MM.1S (cell line): Measurements from ENCODE around the gene MRPL19.
"Not testable (repeated sequence)": the region's sequence is repeated elsewhere in the genome, so short reads cannot be mapped to it uniquely, and the experiment has no call there.

ENCODE experiments used
- DNase-seq: peaks from one replicate; pipeline ENCODE4 v3.0.0-alpha.2; 2015
- H2AFZ ChIP-seq: fragments of 300-600 bp; sonication (generic); 2 replicates; pipeline ENCODE4 v1.6.0; 2016; ENCODE audit warnings: antibody characterized with exemption, low read length
- H3F3A ChIP-seq: fragments of 300-600 bp; sonication (generic); 2 replicates; pipeline ENCODE4 v1.6.1; 2016; ENCODE audit warnings: mild to moderate bottlenecking, antibody characterized with exemption, low read length, moderate library complexity, mixed read lengths; ENCODE audit not compliant: insufficient read depth
- H3K27ac ChIP-seq: fragments of 300-600 bp; sonication (generic); 2 replicates; pipeline ENCODE4 v1.5.1; 2016; ENCODE audit warnings: mild to moderate bottlenecking, low read length
- H3K27me3 ChIP-seq: fragments of 300-600 bp; sonication (generic); replicated peaks from 2 replicates; pipeline ENCODE4 v1.6.0; 2016; ENCODE audit warnings: low read length; ENCODE audit not compliant: insufficient read depth
- H3K36me3 ChIP-seq: fragments of 300-600 bp; sonication (generic); replicated peaks from 2 replicates; pipeline ENCODE4 v1.6.1; 2016; ENCODE audit warnings: mild to moderate bottlenecking, low read length, mixed read lengths; ENCODE audit not compliant: insufficient read depth
- H3K4me1 ChIP-seq: fragments of 300-600 bp; sonication (generic); 2 replicates; pipeline ENCODE4 v1.6.1; 2016; ENCODE audit warnings: low read length, mixed read lengths
- H3K4me2 ChIP-seq: fragments of 300-600 bp; sonication (generic); 2 replicates; pipeline ENCODE4 v1.6.0; 2016; ENCODE audit warnings: low read depth, low read length
- H3K4me3 ChIP-seq: fragments of 300-600 bp; sonication (generic); 2 replicates; pipeline ENCODE4 v1.5.1; 2016; ENCODE audit warnings: low read length, mixed read lengths
- H3K79me2 ChIP-seq: fragments of 300-600 bp; sonication (generic); 2 replicates; pipeline ENCODE4 v1.6.1; 2016; ENCODE audit warnings: mixed run types, low read length, mixed read lengths
- H3K9ac ChIP-seq: fragments of 300-600 bp; sonication (generic); 2 replicates; pipeline ENCODE4 v1.6.1; 2016; ENCODE audit warnings: low read length, mixed read lengths
- H3K9me2 ChIP-seq: fragments of 300-600 bp; sonication (generic); replicated peaks from 2 replicates; pipeline ENCODE4 v1.6.1; 2016; ENCODE audit warnings: mild to moderate bottlenecking, low read length, mixed read lengths; ENCODE audit not compliant: insufficient read depth
- H3K9me3 ChIP-seq: fragments of 300-600 bp; sonication (generic); replicated peaks from 2 replicates; pipeline ENCODE4 v1.6.1; 2016; ENCODE audit warnings: mild to moderate bottlenecking, low read length, mixed read lengths; ENCODE audit not compliant: insufficient read depth
- H4K20me1 ChIP-seq: fragments of 300-600 bp; sonication (generic); 2 replicates; pipeline ENCODE4 v1.6.1; 2016; ENCODE audit warnings: mild to moderate bottlenecking, low read length, moderate library complexity, mixed read lengths; ENCODE audit not compliant: insufficient read depth
- EZH2 ChIP-seq: fragments of 300-600 bp; sonication (generic); optimal IDR thresholded peaks from 2 replicates; pipeline ENCODE3; 2017; ENCODE audit warnings: low read depth, mild to moderate bottlenecking, antibody characterized with exemption, low read length, mixed read lengths
- EZH2phosphoT487 ChIP-seq: fragments of 300-600 bp; sonication (generic); IDR thresholded peaks from 2 replicates; pipeline ENCODE4 v1.6.1; 2018; ENCODE audit warnings: antibody characterized with exemption, low read length
- TF ChIP-seq, protein P1 (sequence below): fragments of 300-600 bp; sonication (generic); IDR thresholded peaks from 2 replicates; pipeline ENCODE4 v1.5.1; 2016; ENCODE audit warnings: antibody characterized with exemption, low read length, mixed read lengths

The MRPL19 gene

GRCh38 chr2:75667884-75668283 lies 21.3 kb downstream of the MRPL19 start:
- Histone ChIP-seq H4K20me1 (no peaks in the 10 kb centered on the region), H3K36me3 (no peaks in the 10 kb centered on the region), H3F3A (no peaks in the 10 kb centered on the region), H2AFZ (no peak overlapping the region), H3K4me2 (no peak overlapping the region), H3K27me3 (no peaks in the 10 kb centered on the region), H3K9ac (no peak overlapping the region), H3K9me3 (no peaks in the 10 kb centered on the region), H3K79me2 (no peaks in the 10 kb centered on the region), H3K4me1 (no peaks in the 10 kb centered on the region), H3K9me2 (no peaks in the 10 kb centered on the region), H3K4me3 (no peak overlapping the region), H3K27ac (no peak overlapping the region)
- no peak for DNase-seq
- no peak for TF ChIP-seq EZH2
- TF ChIP-seq, protein P1, sequence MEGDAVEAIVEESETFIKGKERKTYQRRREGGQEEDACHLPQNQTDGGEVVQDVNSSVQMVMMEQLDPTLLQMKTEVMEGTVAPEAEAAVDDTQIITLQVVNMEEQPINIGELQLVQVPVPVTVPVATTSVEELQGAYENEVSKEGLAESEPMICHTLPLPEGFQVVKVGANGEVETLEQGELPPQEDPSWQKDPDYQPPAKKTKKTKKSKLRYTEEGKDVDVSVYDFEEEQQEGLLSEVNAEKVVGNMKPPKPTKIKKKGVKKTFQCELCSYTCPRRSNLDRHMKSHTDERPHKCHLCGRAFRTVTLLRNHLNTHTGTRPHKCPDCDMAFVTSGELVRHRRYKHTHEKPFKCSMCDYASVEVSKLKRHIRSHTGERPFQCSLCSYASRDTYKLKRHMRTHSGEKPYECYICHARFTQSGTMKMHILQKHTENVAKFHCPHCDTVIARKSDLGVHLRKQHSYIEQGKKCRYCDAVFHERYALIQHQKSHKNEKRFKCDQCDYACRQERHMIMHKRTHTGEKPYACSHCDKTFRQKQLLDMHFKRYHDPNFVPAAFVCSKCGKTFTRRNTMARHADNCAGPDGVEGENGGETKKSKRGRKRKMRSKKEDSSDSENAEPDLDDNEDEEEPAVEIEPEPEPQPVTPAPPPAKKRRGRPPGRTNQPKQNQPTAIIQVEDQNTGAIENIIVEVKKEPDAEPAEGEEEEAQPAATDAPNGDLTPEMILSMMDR, result no peak
- no peak for TF ChIP-seq EZH2phosphoT487

DNA sequence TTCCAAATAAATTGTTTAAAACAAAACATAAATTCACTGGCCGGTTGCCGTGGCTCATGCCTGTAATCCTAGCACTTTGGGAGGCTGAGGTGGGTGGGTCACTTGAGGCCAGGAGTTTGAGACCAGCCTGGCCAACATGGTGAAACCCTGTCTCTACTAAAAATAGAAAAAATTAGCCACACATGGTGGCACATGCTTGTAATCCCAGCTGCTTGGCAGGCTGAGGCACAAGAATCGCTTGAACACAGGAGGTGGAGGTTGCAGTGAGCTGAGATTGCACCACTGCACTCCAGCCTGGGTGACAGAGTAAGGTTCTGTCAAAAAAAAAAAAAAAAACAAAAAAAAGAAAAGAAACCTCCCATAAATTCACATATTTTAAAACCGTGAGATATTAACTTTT lies 28.8 kb downstream of the MRPL19 start:
- DNase-seq, H3K36me3 ChIP-seq, H3K9me3 ChIP-seq, H3F3A ChIP-seq, H4K20me1 ChIP-seq, H3K9ac ChIP-seq, H3K4me3 ChIP-seq, H3K27me3 ChIP-seq, H3K27ac ChIP-seq, H3K4me2 ChIP-seq, H3K9me2 ChIP-seq, H3K4me1 ChIP-seq, H2AFZ ChIP-seq, H3K79me2 ChIP-seq: not testable (repeated sequence)

DNA sequence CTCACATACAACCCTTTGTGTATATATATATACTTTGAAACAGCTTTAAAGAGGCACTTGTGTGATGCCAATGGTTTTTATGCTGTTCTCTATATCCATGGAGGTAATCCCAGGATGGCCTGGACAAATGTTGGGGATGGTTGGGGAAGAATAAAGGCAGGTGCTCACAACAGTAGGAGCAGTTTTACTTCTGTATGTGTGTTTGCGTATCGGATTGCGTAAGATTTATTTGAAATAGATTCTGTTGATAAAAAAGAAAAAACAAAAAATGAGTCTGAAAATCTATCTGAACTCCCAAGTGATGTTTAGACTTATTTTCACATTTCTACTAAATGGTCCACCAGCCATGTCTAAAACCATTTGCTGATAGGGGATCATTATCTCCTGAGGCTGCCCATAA lies 29.3 kb downstream of the MRPL19 start:
- Histone ChIP-seq H3K9me3 (no peaks in the 10 kb centered on the region), H3K27ac (no peak overlapping the region), H3K36me3 (no peaks in the 10 kb centered on the region), H2AFZ (no peak overlapping the region), H3F3A (no peaks in the 10 kb centered on the region), H3K9ac (no peak overlapping the region), H3K4me3 (no peak overlapping the region), H3K4me1 (no peaks in the 10 kb centered on the region), H3K9me2 (no peaks in the 10 kb centered on the region), H3K27me3 (no peaks in the 10 kb centered on the region), H4K20me1 (no peaks in the 10 kb centered on the region), H3K79me2 (no peaks in the 10 kb centered on the region), H3K4me2 (no peak overlapping the region)
- DNase-seq, result no peak
- TF ChIP-seq EZH2 (no peak), EZH2phosphoT487 (no peak)
- TF ChIP-seq, protein P1, result no peak

GRCh38 chr2:75676464-75676863 lies 29.9 kb downstream of the MRPL19 start:
- no peak overlapping the region for H3K27ac ChIP-seq
- no peaks in the 10 kb centered on the region for H3K27me3 ChIP-seq
- no peaks in the 10 kb centered on the region for H3K9me3 ChIP-seq
- DNase-seq, result no peak
- no peak overlapping the region for H3K9ac ChIP-seq
- H3K4me1 ChIP-seq, result no peaks in the 10 kb centered on the region
- H3K4me2 ChIP-seq, result no peak overlapping the region
- TF ChIP-seq EZH2, result no peak
- TF ChIP-seq, protein P1, result no peak
- no peaks in the 10 kb centered on the region for H3F3A ChIP-seq
- no peak overlapping the region for H3K4me3 ChIP-seq
- no peaks in the 10 kb centered on the region for H3K36me3 ChIP-seq
- H2AFZ ChIP-seq, result no peak overlapping the region
- H3K9me2 ChIP-seq, result no peaks in the 10 kb centered on the region
- no peaks in the 10 kb centered on the region for H3K79me2 ChIP-seq
- no peaks in the 10 kb centered on the region for H4K20me1 ChIP-seq
